Osteoblast (primary cell): ENCODE data around the gene CD8B. TPM values are rescaled to one million over a fixed set of nuclear protein-coding genes. Genes with fewer than 3 reads are reported as not detected.

Source experiments
- DNase-seq: peaks from one replicate; pipeline ENCODE4 v3.0.0; 2011; ENCODE audit warnings: low spot score, mixed read lengths; ENCODE audit not compliant: insufficient read length; ENCODE audit errors: missing footprints
- H2AFZ ChIP-seq: 2 replicates; pipeline ENCODE4 v1.6.0; 2011; ENCODE audit warnings: mild to moderate bottlenecking, low read length
- H3K27ac ChIP-seq: 2 replicates; pipeline ENCODE4 v1.5.1; 2011; ENCODE audit warnings: mild to moderate bottlenecking, low read depth, low read length, moderate library complexity
- H3K27me3 ChIP-seq: 2 replicates; pipeline ENCODE4 v1.6.0; 2012; ENCODE audit warnings: mild to moderate bottlenecking, control low read depth, inconsistent platforms, low read length, moderate library complexity; ENCODE audit not compliant: insufficient read depth
- H3K36me3 ChIP-seq: 2 replicates; pipeline ENCODE4 v1.5.1; 2011; ENCODE audit warnings: mild to moderate bottlenecking, low read length, control low read depth, moderate library complexity; ENCODE audit not compliant: insufficient read depth
- H3K4me1 ChIP-seq: 2 replicates; pipeline ENCODE4 v1.5.1; 2011; ENCODE audit warnings: mild to moderate bottlenecking, low read length, control low read depth, moderate library complexity; ENCODE audit not compliant: insufficient read depth
- H3K4me2 ChIP-seq: 2 replicates; pipeline ENCODE4 v1.6.0; 2011; ENCODE audit warnings: mild to moderate bottlenecking, low read length; ENCODE audit not compliant: insufficient read depth
- H3K4me3 ChIP-seq: fragments of 200-600 bp; sonication (generic); 3 replicates; pipeline ENCODE4 v1.5.1; 2012; ENCODE audit warnings: mild to moderate bottlenecking, low read length, inconsistent platforms; ENCODE audit not compliant: insufficient read depth
- H3K79me2 ChIP-seq: 2 replicates; pipeline ENCODE4 v1.6.0; 2012; ENCODE audit warnings: mild to moderate bottlenecking, low read length, control low read depth, inconsistent platforms; ENCODE audit not compliant: insufficient read depth
- H3K9me3 ChIP-seq: 2 replicates; pipeline ENCODE4 v1.5.1; 2011; ENCODE audit warnings: low read depth, low read length, control low read depth
- H4K20me1 ChIP-seq: 2 replicates; pipeline ENCODE4 v1.6.0; 2012; ENCODE audit warnings: mild to moderate bottlenecking, low read length, control low read depth; ENCODE audit not compliant: insufficient read depth
- CTCF ChIP-seq: IDR thresholded peaks from 2 replicates; pipeline ENCODE4 v1.5.1; 2011; ENCODE audit warnings: mild to moderate bottlenecking, low read depth, low read length, moderate library complexity; ENCODE audit errors: extremely low read depth
- total RNA-seq: library from RNA; depleted of rRNA; stranded (reverse); fragments of >200 nt; gene quantifications from 2 replicates; pipeline ENCODE4 v1.2.3, GENCODE V29; 2012

The CD8B gene
- total RNA-seq, 1 donor, result not detected

GRCh38 chr2:86779971-86780370 is 81.7 kb downstream of the CD8B start:
- Histone ChIP-seq H4K20me1 (no peaks in the 10 kb centered on the region), H3K9me3 (no peaks in the 10 kb centered on the region), H3K27me3 (peaks cover 4% of the 10 kb centered on the region), H3K36me3 (no peaks in the 10 kb centered on the region), H3K79me2 (no peaks in the 10 kb centered on the region), H3K4me2 (no peak overlapping the region), H3K4me3 (no peak overlapping the region), H3K4me1 (no peaks in the 10 kb centered on the region), H2AFZ (no peak overlapping the region), H3K27ac (no peak overlapping the region)
- no peak for DNase-seq
- TF ChIP-seq CTCF, result no peak

- H4K20me1 ChIP-seq, result no peaks in the 10 kb centered on the region
- no peak overlapping the region for H3K4me3 ChIP-seq
- H3K9me3 ChIP-seq, result no peaks in the 10 kb centered on the region
- H3K27ac ChIP-seq, result no peak overlapping the region
- H3K4me2 ChIP-seq, result no peak overlapping the region
- H2AFZ ChIP-seq, result no peak overlapping the region
- no peak for DNase-seq
- H3K4me1 ChIP-seq, result no peaks in the 10 kb centered on the region
- H3K36me3 ChIP-seq, result no peaks in the 10 kb centered on the region
- H3K79me2 ChIP-seq, result no peaks in the 10 kb centered on the region
- H3K27me3 ChIP-seq, result no peaks in the 10 kb centered on the region
- TF ChIP-seq CTCF, result no peak
Observed at GRCh38 chr2:86778957-86779356, 82.7 kb downstream of the CD8B start.

GRCh38 chr2:86776532-86776931 is 85.2 kb downstream of the CD8B start:
- no peak overlapping the region for H3K4me3 ChIP-seq
- H4K20me1 ChIP-seq, result no peaks in the 10 kb centered on the region
- TF ChIP-seq CTCF, result no peak
- H3K4me1 ChIP-seq, result no peaks in the 10 kb centered on the region
- no peaks in the 10 kb centered on the region for H3K79me2 ChIP-seq
- no peaks in the 10 kb centered on the region for H3K36me3 ChIP-seq
- no peak overlapping the region for H3K4me2 ChIP-seq
- H3K9me3 ChIP-seq, result no peaks in the 10 kb centered on the region
- no peak for DNase-seq
- H3K27me3 ChIP-seq, result no peaks in the 10 kb centered on the region
- H2AFZ ChIP-seq, result no peak overlapping the region
- H3K27ac ChIP-seq, result no peak overlapping the region

- no peak overlapping the region for H3K4me3 ChIP-seq
- H4K20me1 ChIP-seq, result no peaks in the 10 kb centered on the region
- H3K4me2 ChIP-seq, result no peak overlapping the region
- DNase-seq, result no peak
- H3K79me2 ChIP-seq, result no peaks in the 10 kb centered on the region
- peaks cover 1% of the 10 kb centered on the region for H3K36me3 ChIP-seq
- no peak overlapping the region for H3K27ac ChIP-seq
- no peaks in the 10 kb centered on the region for H3K4me1 ChIP-seq
- H3K27me3 ChIP-seq, result no peaks in the 10 kb centered on the region
- H3K9me3 ChIP-seq, result no peaks in the 10 kb centered on the region
- H2AFZ ChIP-seq, result no peak overlapping the region
- no peak for TF ChIP-seq CTCF
Observed at GRCh38 chr2:86775338-86775737, 86.3 kb downstream of the CD8B start.
